ENCODE results near the gene RBM4. TPM values are rescaled to one million over a fixed set of nuclear protein-coding genes. Genes with fewer than 3 reads are reported as not detected.
A peak's percentile ranks its signal among the peaks of the same experiment; 100 is the strongest.

The RBM4 gene
- total and polyA plus RNA-seq, 4 donors = 93.0 to 204 (median 169) TPM

DNA sequence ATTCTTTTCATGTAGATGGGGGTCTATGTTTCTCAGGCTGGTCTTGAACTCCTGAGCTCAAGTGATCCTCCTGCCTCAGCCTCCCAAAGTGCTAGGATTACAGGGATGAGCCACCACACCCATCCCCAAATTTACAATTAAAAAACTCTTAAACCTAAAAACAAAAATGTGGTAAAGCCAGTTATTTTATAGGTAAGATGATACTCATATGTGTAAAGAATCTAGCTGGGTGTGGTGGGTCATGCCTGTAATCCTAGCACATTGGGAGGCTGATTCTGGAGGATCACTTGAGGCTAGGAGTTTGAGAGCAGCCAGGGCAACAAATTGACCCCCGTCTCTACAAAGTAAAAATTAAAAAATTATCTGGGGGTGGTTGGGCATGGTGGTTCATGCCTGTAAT, 26.0 kb upstream of the RBM4 start:
- H3K36me3 ChIP-seq (ENCODE audit: control insufficient read depth, insufficient read depth, low read length) = no peaks in the 10 kb centered on the region
- no CpG with 5 or more reads among the region's 1 CpG for WGBS (ENCODE audit: insufficient coverage)
- peaks cover 13% of the 10 kb centered on the region for H3K4me1 ChIP-seq (ENCODE audit: control insufficient read depth, insufficient read depth, low read length)
- H3K9me3 ChIP-seq (ENCODE audit: control insufficient read depth, insufficient read depth, low read length) = no peaks in the 10 kb centered on the region
- no peak for DNase-seq (ENCODE audit: low read depth in 4 of 6, low spot score in 6 of 6)
- H3K27ac ChIP-seq (ENCODE audit: low read depth, low read length) = no peak overlapping the region
- no peak overlapping the region for H3K4me3 ChIP-seq (ENCODE audit: low read depth, low read length)
- H3K27me3 ChIP-seq (ENCODE audit: control insufficient read depth, insufficient read depth, low read length) = no peaks in the 10 kb centered on the region

- DNase-seq (ENCODE audit: low read depth in 4 of 6, low spot score in 6 of 6) = no peak
- WGBS (ENCODE audit: insufficient coverage) = 87% methylated on average over 10 of the region's 13 CpGs
- Histone ChIP-seq H3K27ac (ENCODE audit: low read depth, low read length) (no peak overlapping the region), H3K36me3 (ENCODE audit: control insufficient read depth, insufficient read depth, low read length) (no peaks in the 10 kb centered on the region), H3K4me3 (ENCODE audit: low read depth, low read length) (no peak overlapping the region), H3K4me1 (ENCODE audit: control insufficient read depth, insufficient read depth, low read length) (peaks cover 12% of the 10 kb centered on the region), H3K9me3 (ENCODE audit: control insufficient read depth, insufficient read depth, low read length) (no peaks in the 10 kb centered on the region), H3K27me3 (ENCODE audit: control insufficient read depth, insufficient read depth, low read length) (no peaks in the 10 kb centered on the region)
Measured at GRCh38 chr11:66614073-66614472, 24.4 kb upstream of the RBM4 start.

DNA sequence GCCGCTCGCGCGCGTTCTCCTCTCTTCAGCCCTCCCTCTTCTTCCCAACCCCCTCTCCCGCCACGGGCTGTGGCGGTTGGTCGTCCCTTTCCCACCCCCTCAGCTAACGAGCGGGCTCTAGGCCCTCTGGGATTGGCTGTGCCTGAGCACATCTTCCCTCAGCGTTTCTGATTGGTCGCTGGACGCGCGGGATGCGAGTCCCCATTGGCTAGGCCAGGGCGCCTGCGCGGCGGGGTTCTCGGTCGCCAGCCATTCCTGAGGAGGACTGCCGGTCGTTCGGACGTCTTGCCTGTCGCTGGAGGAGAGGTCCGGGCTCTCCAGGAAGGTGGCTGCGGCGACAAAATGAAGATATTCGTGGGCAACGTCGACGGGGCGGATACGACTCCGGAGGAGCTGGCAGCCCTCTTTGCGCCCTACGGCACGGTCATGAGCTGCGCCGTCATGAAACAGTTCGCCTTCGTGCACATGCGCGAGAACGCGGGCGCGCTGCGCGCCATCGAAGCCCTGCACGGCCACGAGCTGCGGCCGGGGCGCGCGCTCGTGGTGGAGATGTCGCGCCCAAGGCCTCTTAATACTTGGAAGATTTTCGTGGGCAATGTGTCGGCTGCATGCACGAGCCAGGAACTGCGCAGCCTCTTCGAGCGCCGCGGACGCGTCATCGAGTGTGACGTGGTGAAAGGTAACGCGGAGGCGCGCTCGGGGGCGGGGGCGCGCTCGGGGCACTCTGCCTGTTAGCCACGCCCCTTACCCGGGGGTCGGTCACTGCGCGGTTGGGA, 21.9 kb upstream of the RBM4 start, which contains the start of gene RBM14:
RBM14 (plus strand) TSS at position 252 of the 776 bp plus-strand sequence; CDS start at position 343, 91 bp downstream.
- peak; percentile 98 to 100 (median 99) for DNase-seq (ENCODE audit: low read depth in 4 of 6, low spot score in 6 of 6)
- under 1% methylated on average over 90 of the region's 90 CpGs for WGBS (ENCODE audit: insufficient coverage)
- Histone ChIP-seq H3K27me3 (ENCODE audit: control insufficient read depth, insufficient read depth, low read length) (no peaks in the 10 kb centered on the region), H3K36me3 (ENCODE audit: control insufficient read depth, insufficient read depth, low read length) (no peaks in the 10 kb centered on the region), H3K9me3 (ENCODE audit: control insufficient read depth, insufficient read depth, low read length) (no peaks in the 10 kb centered on the region), H3K4me3 (ENCODE audit: low read depth, low read length) (peak within 1 kb of the TSS; percentile 92), H3K4me1 (ENCODE audit: control insufficient read depth, insufficient read depth, low read length) (peaks cover 20% of the 10 kb centered on the region), H3K27ac (ENCODE audit: low read depth, low read length) (peak within 1 kb of the TSS; percentile 99)

- no peaks in the 10 kb centered on the region for H3K27me3 ChIP-seq (ENCODE audit: control insufficient read depth, insufficient read depth, low read length)
- under 1% methylated on average over 32 of the region's 38 CpGs for whole genome bisulfite sequencing (ENCODE audit: insufficient coverage)
- H3K4me3 ChIP-seq (ENCODE audit: low read depth, low read length) = peak overlapping the region; percentile 92
Measured at GRCh38 chr11:66617155-66617834, 21.2 kb upstream of the RBM4 start.

GRCh38 chr11:66619080-66619554, 19.4 kb upstream of the RBM4 start:
- Histone ChIP-seq H3K4me1 (ENCODE audit: control insufficient read depth, insufficient read depth, low read length) (peaks cover 20% of the 10 kb centered on the region), H3K4me3 (ENCODE audit: low read depth, low read length) (peak overlapping the region; percentile 92), H3K36me3 (ENCODE audit: control insufficient read depth, insufficient read depth, low read length) (peaks cover 8% of the 10 kb centered on the region), H3K27me3 (ENCODE audit: control insufficient read depth, insufficient read depth, low read length) (no peaks in the 10 kb centered on the region), H3K27ac (ENCODE audit: low read depth, low read length) (no peak overlapping the region), H3K9me3 (ENCODE audit: control insufficient read depth, insufficient read depth, low read length) (no peaks in the 10 kb centered on the region)
- 33% methylated on average over 3 of the region's 4 CpGs for WGBS (ENCODE audit: insufficient coverage)
- peak in 2 of 6 donors; percentile 66 to 71 for DNase-seq (ENCODE audit: low read depth in 4 of 6, low spot score in 6 of 6)

More at GRCh38 chr11:66617155-66617834, 21.2 kb upstream of the RBM4 start:
- Histone ChIP-seq H3K36me3 (ENCODE audit: control insufficient read depth, insufficient read depth, low read length) (peaks cover 4% of the 10 kb centered on the region), H3K27ac (ENCODE audit: low read depth, low read length) (peak overlapping the region; percentile 99), H3K9me3 (ENCODE audit: control insufficient read depth, insufficient read depth, low read length) (no peaks in the 10 kb centered on the region), H3K4me1 (ENCODE audit: control insufficient read depth, insufficient read depth, low read length) (peaks cover 20% of the 10 kb centered on the region)
- DNase-seq (ENCODE audit: low read depth in 4 of 6, low spot score in 6 of 6) = no peak

DNA sequence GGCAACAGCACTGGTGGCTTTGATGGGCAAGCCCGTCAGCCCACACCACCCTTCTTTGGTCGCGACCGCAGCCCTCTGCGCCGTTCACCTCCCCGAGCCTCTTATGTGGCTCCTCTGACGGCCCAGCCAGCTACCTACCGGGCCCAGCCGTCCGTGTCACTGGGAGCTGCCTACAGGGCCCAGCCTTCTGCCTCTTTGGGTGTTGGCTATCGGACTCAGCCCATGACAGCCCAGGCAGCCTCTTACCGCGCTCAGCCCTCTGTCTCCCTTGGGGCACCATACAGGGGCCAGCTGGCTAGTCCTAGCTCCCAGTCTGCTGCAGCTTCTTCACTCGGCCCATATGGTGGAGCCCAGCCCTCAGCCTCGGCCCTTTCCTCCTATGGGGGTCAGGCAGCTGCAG, 14.1 kb upstream of the RBM4 start:
- no peaks in the 10 kb centered on the region for H3K27me3 ChIP-seq (ENCODE audit: control insufficient read depth, insufficient read depth, low read length)
- no peaks in the 10 kb centered on the region for H3K9me3 ChIP-seq (ENCODE audit: control insufficient read depth, insufficient read depth, low read length)
- H3K4me1 ChIP-seq (ENCODE audit: control insufficient read depth, insufficient read depth, low read length) = peaks cover 7% of the 10 kb centered on the region
- DNase-seq (ENCODE audit: low read depth in 4 of 6, low spot score in 6 of 6) = no peak
- H3K36me3 ChIP-seq (ENCODE audit: control insufficient read depth, insufficient read depth, low read length) = peaks cover 52% of the 10 kb centered on the region
- WGBS (ENCODE audit: insufficient coverage) = 83% methylated on average over 16 of the region's 16 CpGs
- no peak overlapping the region for H3K4me3 ChIP-seq (ENCODE audit: low read depth, low read length)
- H3K27ac ChIP-seq (ENCODE audit: low read depth, low read length) = no peak overlapping the region

GRCh38 chr11:66625041-66625751, 13.3 kb upstream of the RBM4 start:
- H3K9me3 ChIP-seq (ENCODE audit: control insufficient read depth, insufficient read depth, low read length) = no peaks in the 10 kb centered on the region
- WGBS (ENCODE audit: insufficient coverage) = 90% methylated on average over 15 of the region's 26 CpGs
- no peak overlapping the region for H3K4me3 ChIP-seq (ENCODE audit: low read depth, low read length)
- H3K27ac ChIP-seq (ENCODE audit: low read depth, low read length) = no peak overlapping the region
- H3K36me3 ChIP-seq (ENCODE audit: control insufficient read depth, insufficient read depth, low read length) = peaks cover 59% of the 10 kb centered on the region
- no peaks in the 10 kb centered on the region for H3K27me3 ChIP-seq (ENCODE audit: control insufficient read depth, insufficient read depth, low read length)
- DNase-seq (ENCODE audit: low read depth in 4 of 6, low spot score in 6 of 6) = no peak
- peaks cover 5% of the 10 kb centered on the region for H3K4me1 ChIP-seq (ENCODE audit: control insufficient read depth, insufficient read depth, low read length)

GRCh38 chr11:66625752-66626149, 12.8 kb upstream of the RBM4 start:
- H3K36me3 ChIP-seq (ENCODE audit: control insufficient read depth, insufficient read depth, low read length) = peaks cover 61% of the 10 kb centered on the region

GRCh38 chr11:66626382-66626781, 12.1 kb upstream of the RBM4 start:
- WGBS (ENCODE audit: insufficient coverage) = 94% methylated on average over 21 of the region's 25 CpGs
- no peaks in the 10 kb centered on the region for H3K9me3 ChIP-seq (ENCODE audit: control insufficient read depth, insufficient read depth, low read length)
- H3K27ac ChIP-seq (ENCODE audit: low read depth, low read length) = no peak overlapping the region
- DNase-seq (ENCODE audit: low read depth in 4 of 6, low spot score in 6 of 6) = no peak
- H3K27me3 ChIP-seq (ENCODE audit: control insufficient read depth, insufficient read depth, low read length) = no peaks in the 10 kb centered on the region
- peaks cover 2% of the 10 kb centered on the region for H3K4me1 ChIP-seq (ENCODE audit: control insufficient read depth, insufficient read depth, low read length)
- peaks cover 63% of the 10 kb centered on the region for H3K36me3 ChIP-seq (ENCODE audit: control insufficient read depth, insufficient read depth, low read length)
- no peak overlapping the region for H3K4me3 ChIP-seq (ENCODE audit: low read depth, low read length)

More at GRCh38 chr11:66625752-66626149, 12.8 kb upstream of the RBM4 start:
- Histone ChIP-seq H3K4me3 (ENCODE audit: low read depth, low read length) (no peak overlapping the region), H3K27me3 (ENCODE audit: control insufficient read depth, insufficient read depth, low read length) (no peaks in the 10 kb centered on the region), H3K4me1 (ENCODE audit: control insufficient read depth, insufficient read depth, low read length) (peaks cover 5% of the 10 kb centered on the region), H3K9me3 (ENCODE audit: control insufficient read depth, insufficient read depth, low read length) (no peaks in the 10 kb centered on the region), H3K27ac (ENCODE audit: low read depth, low read length) (no peak overlapping the region)
- WGBS (ENCODE audit: insufficient coverage) = 95% methylated on average over 8 of the region's 9 CpGs
- DNase-seq (ENCODE audit: low read depth in 4 of 6, low spot score in 6 of 6) = no peak
